ENCODE measurements around the gene ARSI.

The ARSI gene

DNA sequence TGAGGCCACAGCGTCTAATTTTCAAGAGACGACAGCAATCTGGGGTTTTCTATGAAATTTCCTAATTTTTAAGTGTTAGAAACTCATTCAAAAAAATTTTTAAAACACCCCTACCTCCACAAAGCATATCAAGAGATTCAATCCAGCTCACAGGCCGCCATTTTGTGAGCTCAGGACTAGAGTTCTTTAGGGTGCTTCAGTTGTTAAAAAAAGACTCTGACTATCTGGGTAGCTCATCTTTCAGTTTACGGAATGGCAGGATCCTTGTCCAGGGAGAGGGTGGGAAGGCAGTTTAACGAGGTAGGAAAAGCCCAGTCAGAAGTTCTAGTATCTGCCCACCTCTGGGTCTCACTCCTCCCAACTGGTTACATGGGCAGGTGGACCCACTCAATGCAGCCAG lies 56.3 kb downstream of the ARSI start:
- Histone ChIP-seq H3K27ac (no peak overlapping the region), H3K27me3 (replicated peaks) (no peaks in the 10 kb centered on the region), H3K4me3 (ENCODE audit: low read depth, low read length) (no peak overlapping the region), H3K36me3 (replicated peaks) (no peaks in the 10 kb centered on the region)
- TF ChIP-seq, protein P1, sequence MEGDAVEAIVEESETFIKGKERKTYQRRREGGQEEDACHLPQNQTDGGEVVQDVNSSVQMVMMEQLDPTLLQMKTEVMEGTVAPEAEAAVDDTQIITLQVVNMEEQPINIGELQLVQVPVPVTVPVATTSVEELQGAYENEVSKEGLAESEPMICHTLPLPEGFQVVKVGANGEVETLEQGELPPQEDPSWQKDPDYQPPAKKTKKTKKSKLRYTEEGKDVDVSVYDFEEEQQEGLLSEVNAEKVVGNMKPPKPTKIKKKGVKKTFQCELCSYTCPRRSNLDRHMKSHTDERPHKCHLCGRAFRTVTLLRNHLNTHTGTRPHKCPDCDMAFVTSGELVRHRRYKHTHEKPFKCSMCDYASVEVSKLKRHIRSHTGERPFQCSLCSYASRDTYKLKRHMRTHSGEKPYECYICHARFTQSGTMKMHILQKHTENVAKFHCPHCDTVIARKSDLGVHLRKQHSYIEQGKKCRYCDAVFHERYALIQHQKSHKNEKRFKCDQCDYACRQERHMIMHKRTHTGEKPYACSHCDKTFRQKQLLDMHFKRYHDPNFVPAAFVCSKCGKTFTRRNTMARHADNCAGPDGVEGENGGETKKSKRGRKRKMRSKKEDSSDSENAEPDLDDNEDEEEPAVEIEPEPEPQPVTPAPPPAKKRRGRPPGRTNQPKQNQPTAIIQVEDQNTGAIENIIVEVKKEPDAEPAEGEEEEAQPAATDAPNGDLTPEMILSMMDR (IDR thresholded peaks at IDR 0.05; ENCODE audit: low read depth, low read length, missing control alignments), result no peak
- in situ Hi-C loops (cut with HindIII; ENCODE audit: low pct_ligation_motif_present, low sequenced_read_pairs), result no loop called here
- DNase-seq, result no peak
